ENCODE measurements around the gene SLC1A7.

DNA sequence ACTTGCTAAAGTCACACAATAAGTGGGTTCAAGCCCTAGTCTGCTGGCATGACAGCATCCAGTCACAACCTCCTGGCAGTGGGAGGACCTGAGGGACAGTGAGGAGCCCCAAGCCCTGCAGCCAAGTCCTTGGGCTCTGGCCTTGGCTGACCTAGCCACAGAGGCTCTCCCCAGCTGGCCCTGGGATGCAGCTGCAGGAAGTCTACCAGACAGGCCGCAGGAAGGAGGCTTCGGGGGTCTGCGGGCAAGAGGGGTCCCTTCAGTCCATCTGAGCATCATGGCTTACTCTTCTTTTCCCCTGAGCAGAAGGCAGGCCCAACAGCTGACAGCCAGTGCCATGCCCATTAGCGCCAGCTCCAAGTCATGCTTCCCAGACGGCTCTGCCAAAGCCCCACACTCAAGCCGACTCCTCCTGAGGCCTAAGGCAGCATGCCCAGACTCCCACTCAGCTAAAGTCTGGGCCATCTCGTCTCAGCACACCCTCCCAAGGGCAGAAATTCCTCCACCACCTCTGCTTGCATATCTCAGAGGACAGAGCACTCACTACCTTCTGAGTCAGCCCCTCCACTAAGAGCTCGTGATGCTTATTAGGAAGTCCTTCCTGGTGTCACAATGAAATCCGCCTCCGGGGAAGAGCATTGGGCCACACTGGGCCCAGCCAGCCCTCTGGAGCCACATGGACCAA is 20.1 kb downstream of the SLC1A7 start:
- TF ChIP-seq, protein P1, sequence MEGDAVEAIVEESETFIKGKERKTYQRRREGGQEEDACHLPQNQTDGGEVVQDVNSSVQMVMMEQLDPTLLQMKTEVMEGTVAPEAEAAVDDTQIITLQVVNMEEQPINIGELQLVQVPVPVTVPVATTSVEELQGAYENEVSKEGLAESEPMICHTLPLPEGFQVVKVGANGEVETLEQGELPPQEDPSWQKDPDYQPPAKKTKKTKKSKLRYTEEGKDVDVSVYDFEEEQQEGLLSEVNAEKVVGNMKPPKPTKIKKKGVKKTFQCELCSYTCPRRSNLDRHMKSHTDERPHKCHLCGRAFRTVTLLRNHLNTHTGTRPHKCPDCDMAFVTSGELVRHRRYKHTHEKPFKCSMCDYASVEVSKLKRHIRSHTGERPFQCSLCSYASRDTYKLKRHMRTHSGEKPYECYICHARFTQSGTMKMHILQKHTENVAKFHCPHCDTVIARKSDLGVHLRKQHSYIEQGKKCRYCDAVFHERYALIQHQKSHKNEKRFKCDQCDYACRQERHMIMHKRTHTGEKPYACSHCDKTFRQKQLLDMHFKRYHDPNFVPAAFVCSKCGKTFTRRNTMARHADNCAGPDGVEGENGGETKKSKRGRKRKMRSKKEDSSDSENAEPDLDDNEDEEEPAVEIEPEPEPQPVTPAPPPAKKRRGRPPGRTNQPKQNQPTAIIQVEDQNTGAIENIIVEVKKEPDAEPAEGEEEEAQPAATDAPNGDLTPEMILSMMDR (IDR thresholded peaks at IDR 0.05; ENCODE audit: insufficient read depth, low read length, poor library complexity, severe bottlenecking) = no peak
- TF ChIP-seq EZH2phosphoT487 (conservative IDR thresholded peaks at IDR 0.05; ENCODE audit: low read length) = no peak
